Activated CD4-positive, CD25-positive, alpha-beta regulatory T cell treated with anti-CD3 and anti-CD28 coated beads, Interleukin-2, amount 50 U/mL, for 16 hours (primary cell): ENCODE data around the gene CRAMP1.

Experiments used
- DNase-seq: peaks from one replicate; pipeline ENCODE4 v3.0.0-alpha.2; 2020; ENCODE audit warnings: low read depth, low spot score

Gene CRAMP1

DNA sequence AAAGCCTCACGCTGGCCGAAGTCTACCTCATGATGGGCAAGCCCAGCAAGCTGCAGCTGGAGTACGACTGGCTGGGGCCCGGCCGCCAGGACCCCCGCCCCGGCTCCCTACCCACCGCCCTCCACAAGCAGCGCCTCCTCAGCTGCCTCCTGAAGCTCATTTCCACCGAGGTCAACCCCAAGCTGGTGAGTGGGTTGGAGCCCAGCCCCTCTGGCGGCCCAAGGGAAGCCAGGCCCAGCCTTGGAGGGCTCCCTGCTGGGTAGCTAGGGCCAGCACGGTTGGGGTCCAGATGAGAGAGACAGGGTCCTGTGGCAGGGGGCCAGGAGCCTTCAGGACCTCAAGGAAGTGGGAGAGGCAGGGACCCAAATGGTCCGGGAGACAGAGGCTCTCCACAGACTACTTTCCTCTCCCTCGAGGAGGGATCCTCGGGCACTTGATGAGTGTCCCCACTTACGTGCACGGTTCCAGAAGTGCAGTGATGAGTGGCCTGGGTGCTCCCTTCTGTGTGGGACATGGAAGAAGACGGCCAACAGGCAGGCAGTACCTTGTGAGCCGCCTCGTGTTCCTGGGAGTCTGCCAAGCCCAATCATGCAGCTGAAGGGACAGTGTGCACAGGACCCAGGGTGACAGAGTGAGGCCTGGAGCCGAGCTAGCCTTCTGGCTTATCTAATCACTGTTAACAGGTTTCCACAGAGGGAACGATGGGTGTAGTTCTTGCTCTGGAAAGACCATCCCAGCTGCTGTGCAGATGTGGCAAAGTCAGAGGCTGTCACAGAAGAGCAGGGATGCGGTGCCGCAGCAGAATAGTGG, 44.9 kb downstream of the CRAMP1 start:
- DNase-seq = no peak

DNA sequence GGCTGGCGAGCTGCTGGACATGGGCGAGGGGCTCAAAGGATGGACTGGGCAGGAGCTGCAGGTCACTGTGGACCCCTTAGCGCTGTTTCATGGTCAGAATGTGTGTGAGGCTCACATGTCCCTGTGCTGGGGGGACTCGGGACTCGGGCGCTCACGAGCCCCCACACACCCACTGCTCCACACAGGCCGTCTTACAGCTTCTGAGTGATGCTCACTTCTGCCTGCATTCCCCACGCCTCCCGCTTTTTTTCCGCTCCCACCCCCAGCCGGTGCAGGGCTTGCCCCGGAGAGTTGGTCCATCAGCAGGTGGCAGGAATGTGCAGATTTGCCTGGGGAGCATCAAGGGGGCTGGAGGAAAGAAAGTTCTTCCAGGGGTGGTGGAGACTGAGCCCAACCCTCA, 45.7 kb downstream of the CRAMP1 start:
- no peak for DNase-seq

DNA sequence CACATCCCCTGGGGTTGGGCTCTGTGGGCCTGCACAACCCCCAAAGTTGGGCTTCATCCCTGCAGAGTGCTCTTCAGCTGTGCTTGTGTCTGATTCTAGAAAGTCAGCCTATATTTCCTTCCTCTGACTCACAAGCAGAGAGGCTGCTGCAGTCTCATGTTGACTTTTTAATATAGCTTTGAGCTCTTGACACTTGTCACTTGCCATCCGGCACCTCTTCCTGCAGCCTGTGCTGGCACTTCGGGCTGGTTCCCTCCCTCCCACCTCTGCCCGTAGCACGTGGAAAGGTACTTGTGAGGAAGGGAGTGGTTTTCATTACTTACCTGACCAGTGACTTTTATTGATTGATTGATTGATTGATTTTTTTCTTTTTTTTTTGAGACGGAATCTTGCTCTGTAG, 46.9 kb downstream of the CRAMP1 start:
- DNase-seq = no peak

DNA sequence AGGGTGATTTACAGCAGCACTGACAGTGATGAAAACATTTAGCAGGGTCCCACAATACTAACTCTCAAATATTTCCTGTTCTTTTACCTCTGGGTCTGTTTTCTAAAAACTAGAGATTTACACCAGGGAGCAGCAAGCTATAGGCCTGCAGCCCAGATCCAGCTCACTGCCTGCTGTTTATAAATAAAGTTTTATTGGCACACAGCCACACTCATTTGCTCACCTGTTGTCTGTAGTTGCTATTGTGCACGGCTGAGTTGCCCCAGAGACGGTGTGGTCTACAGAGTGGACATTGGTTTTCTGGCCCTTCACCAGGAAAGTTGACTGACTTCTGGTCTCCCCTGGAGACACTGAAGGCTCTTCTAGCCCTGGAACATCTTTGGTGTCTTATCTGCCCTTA, 49.7 kb downstream of the CRAMP1 start:
- no peak for DNase-seq

DNA sequence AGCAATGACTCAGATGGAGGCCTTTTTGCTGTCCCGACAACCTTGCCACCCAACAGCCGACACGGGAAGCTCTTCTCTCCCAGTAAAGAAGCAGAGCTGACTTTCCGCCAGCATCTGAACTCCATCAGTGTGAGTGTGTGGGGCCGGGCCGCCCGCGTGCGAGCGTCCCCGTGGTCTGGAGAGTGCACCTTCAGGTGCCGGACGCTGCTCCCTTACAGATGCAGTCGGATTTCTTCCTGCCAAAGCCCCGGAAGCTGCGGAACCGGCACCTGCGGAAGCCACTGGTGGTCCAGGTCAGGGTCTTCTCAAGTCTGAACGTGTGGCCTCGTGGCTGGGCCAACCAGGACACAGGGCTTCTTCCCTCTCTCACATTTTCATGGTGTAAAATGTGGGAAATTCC, 50.4 kb downstream of the CRAMP1 start:
- no peak for DNase-seq

DNA sequence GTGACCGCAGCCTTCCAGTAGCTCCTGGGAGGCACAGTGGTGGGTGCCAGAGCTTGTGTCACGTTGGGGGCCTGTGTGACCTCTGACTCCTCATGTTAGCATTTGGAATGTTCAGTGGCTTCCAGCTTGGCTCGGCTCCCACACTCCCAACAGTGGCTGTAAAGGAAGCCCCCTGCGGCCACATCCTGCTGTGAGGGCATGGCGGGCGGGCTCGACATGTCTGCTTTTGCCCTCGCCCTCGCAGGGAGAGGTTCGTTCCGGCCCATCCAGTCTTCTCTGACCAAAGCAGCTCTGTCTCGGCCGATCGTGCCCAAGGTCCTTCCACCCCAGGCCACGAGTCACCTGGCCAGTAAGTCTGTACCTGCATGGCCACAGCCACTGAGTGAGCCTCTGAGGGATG, 53.7 kb downstream of the CRAMP1 start:
- DNase-seq = no peak

DNA sequence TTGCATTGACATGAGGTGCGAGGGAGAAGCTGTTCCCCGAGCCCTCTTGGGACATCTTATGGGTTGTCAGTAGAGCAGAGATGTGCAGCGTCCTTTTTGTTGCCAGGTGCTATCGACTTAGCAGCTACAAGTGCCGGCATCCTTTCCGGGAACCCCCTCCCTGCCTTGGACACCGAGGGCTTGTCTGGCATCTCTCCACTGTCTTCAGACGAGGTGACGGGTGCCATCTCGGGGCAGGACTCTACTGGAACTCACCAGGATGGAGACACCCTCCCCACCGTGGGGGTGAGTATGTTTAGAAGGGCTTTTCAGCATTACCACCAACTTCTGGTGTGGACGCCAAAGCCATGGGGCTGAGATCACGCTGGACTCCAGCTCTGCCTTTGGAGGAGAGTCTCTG, 54.2 kb downstream of the CRAMP1 start:
- DNase-seq = no peak

DNA sequence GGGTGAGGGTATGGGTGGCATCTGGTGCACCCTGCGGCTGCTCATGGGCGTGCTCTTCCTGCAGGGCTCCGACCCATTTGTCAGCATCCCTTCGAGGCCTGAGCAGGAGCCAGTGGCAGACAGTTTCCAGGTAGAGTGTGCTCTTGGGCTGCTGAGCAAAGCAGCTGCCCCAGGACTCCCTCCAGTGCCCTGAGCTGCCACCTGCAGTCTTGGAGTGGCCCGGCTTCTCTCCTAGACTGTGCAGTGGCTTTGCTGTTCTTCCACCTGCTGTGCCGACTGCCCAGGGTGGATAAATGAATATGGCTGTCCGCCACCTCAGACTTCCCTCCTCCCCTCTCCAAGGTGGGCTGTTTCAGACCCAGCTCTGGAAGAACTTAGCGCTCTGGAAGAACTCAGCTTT, 55.1 kb downstream of the CRAMP1 start:
- DNase-seq = no peak

DNA sequence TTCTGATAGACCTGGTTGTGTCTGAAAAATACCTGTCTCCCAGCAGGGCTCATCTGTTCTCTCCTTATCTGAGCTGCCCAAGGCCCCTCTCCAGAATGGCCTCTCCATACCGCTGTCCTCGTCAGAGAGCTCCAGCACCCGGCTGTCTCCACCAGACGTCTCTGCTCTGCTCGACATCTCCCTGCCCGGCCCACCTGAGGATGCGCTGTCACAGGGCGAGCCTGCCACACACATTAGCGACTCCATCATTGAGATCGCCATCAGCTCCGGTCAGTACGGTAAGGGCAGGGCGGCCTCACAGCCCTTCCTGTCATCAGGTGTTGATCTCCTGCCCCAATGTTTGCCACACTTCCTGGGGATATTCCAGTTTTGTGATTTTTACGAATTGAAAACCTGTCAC, 55.8 kb downstream of the CRAMP1 start:
- DNase-seq = no peak

DNA sequence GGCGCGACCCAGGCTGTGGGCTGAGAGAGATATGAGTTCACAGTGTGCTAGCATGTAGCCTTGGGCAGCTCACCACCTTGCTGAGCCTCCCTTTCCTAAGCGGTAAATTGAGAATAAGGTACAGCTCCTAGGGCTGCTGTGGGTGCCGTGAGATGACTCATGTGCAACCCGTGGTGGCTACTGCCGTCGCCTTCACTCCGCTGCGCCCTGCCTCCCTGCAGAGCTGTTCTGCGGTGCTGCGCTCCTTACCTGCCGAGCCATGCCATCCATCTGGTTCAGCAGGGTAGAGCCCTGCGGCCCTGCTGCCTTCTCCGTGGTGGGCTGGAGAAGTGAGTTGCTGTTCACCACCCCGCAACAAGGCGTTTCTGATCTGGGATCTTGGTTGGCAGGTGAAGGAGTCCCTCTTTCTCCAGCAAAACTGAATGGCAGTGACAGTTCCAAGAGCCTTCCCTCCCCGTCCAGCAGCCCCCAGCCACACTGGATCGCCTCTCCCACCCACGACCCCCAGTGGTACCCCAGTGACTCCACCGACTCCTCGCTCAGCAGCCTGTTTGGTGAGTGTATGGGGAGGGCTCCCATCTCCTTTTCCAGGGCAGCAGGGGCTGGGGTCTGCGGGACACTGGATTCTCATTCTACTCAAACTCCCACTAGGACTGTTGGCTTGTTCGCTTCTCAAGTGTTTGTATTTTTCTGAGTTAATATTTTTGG, 56.6 kb downstream of the CRAMP1 start:
- no peak for DNase-seq

DNA sequence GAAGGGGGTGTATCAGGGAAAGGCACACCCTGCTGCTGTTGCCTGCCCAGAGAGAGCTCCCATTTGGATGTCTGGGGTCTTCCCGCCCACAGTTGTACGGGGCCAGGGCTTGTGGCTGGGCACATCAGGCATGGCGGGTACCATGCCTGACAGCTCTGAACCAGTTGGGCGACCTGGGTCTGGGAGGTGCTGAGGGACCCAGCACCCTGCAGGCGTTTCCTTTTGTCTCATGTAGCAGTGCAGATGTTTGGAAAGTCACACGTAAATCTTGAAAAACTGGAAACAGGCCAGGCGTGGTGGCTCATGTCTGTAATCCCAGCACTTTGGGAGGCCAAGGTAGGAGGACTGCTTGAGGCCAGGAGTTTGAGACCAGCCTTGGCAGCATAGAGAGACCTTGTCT, 57.5 kb downstream of the CRAMP1 start:
- no peak for DNase-seq

DNA sequence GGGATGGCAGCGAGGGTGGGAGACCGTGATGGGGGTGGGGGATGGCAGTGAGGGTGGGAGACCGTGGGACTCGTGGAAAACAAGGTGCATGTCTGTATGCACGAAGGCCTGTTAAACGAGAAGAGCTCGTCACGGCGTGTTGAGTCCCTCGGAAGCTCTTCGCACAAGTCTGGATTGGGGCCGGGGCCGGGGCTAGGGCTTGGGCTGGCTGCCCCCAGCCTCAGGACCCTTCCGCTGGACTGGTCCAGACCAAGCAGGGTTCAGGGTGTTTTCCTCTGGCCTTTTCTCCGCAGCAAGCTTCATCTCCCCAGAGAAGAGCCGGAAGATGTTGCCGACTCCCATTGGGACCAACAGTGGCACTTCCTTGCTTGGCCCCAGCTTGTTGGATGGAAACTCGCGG, 58.2 kb downstream of the CRAMP1 start:
- DNase-seq = no peak

DNA sequence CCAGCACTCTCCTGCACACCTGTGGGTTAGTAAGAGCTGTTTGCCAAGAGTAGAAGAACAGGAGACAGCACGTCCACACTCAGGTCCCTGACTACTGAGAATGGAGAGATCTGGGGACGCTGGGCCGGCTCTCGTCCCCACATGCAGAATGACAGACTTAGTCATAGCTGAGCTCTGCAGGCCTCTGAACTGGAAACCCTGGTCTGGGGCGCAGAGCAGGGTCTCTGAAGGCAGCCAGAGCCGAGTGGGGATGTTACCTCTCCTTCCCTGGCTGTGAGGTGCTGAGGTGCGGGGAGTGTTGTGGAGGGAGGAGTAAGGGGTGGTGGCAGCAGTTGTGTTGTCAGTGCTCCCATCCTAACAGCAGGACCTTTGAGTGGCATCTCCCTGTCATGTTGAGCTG, 58.7 kb downstream of the CRAMP1 start:
- no peak for DNase-seq

DNA sequence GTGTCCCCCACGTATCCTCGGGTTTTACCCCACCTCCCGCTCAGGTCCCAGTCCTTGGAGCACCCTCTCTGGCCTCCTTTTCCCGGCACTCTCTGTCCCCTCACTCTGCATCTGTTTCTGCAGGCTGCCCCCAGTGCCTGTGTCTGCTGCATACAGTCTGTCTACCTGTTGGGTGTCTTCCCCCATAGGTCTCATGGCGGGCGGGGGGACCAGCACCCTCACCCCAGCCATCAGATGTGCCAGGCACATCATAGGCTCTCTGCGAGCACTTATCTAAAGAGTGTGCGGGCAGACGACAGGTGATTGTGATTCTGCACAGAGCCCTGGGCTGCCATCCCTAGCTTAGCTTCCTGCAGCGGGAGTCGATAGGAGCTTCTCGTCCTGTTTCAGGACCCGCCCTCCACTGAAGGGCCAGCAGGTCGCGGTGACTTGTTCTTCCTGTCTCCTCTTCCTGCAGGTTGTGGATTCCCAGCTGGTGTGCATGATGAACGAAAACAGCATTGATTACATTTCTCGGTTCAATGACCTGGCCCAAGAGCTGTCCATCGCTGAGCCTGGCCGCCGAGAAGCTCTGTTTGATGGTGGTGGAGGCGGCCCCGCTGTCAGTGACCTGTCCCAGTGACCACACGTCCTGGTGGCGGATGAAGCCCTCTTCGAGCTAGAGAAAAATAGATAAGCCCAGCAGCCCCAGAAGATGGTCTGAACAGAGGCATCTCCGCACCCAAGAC, 61.4 kb downstream of the CRAMP1 start:
- DNase-seq = no peak

DNA sequence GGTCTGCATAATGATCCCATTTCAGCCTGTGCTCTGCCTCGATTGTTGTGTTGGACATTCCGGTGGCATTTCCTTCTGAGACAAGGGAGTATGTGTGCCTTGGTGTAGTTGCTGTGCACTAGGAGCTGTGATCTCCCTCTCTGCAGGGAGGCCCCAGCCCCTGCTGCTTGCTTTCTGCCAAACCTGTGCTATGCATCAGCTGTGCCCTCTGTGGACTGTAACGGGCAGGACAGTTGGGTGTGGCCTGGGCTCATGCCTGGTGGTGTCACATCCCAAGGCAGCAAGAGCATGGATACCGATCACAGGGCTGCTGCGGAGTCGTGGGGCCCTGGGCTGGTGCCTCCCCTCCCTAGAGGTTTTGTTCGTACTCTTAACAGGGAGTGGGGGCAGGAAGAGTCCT, 62.1 kb downstream of the CRAMP1 start:
- DNase-seq = no peak

DNA sequence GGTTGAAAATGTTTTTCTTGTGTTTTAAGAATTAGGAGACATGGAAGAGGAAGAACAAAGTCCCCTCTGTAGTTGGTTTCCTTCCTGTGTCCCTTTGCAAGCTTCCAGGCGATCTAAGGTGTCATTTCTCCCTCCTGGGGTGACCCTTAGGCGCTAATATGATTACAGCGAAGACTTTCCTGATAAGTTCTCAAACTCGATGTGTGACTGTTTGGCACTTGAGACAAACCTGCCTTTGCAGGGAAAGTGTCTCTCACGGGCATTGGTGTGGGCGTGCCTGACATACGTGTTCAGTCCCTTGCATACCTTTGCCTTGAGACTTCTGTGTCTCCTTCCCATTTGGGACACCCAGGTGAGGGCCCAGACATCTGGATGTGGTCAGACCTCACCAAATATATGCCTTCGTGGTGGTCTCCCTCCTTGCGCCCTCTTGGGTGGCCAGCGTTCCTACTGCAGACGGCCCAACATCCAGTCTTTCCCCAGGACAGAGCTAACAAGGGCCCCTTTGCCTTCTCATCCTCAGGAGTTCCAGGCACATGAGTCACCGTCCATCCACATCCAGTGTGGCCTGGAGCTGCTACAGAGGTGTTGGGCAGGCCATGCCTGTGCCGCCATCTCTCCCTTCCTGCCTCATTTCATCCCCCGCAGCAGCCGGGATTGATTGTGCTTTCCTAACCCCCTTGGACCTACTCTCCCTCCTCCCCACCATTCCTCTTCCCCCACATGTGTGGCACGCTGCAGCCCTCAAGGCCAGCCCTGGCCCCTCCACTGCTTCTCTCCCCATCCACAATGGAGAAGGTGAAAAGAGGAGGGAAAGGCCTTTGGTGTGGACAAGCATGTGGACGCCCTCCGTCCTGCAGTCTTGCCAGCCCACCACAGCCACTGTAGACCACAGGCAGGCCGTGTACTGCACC, 62.8 kb downstream of the CRAMP1 start:
- no peak for DNase-seq

DNA sequence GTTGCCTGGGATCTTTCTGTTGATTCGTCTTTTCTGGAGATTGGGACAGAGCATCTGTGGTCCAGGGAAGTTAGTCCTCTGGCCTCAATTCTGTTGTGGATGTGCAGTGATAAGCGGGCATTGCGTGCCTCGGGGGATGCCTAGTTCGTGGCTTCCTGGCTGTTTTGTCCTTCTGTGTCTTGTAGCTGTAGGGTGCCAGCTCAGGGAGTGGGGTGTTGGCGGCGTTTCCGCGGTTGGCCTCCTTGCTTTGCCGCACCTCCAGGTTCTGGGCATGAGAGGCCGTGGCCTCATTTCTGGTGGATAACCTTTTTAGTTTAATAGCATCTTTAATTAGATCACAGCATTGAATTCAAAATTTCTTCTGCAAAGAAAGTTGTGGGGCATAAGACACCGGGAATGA, 64.5 kb downstream of the CRAMP1 start:
- no peak for DNase-seq

DNA sequence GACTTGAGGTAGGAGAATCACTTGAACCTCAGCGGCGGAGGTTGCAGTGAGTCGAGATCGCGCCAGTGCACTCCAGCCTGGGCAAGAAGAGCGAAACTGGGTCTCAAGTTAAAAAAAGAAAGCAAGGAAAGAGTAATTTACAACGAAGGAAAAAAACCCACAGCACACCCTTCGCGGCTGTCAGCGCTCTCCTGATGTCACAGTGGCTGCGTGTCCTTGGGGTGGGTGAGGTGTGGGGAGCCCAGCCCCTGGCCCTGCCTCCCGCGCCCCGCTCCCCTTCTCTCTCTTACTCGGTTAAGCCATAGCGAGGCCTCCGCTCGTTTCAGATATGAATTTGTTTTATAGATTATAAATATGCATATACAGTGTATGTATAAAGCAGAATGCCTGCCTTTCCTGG, 65.2 kb downstream of the CRAMP1 start:
- DNase-seq = no peak

DNA sequence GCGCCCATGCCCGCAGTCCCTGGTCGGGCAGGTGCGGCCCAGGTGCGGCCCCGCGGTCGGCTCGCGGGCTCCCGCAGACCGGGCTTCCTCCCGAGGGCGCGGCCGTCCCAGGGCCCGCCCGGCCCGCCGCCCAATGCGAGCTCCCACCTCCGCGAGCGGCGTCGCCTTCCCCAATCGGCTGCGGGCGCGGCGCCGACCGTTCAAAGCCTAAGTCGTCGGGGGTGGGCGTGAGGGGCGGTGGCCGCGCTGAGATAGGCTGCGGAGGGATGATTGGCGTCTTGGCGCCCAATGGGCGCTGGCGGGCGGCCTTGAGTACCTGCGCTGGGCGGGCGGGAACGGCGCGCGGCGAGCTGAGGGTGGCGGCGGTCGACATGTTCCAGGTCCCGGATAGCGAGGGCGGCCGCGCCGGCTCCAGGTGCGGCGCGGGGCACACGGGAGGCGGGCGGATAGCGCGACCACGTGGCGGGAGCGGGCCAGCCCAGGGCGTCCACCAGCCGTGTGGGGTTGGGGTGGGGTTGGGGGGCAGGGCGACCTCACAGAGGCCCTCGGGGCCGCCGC, 65.9 kb downstream of the CRAMP1 start, which contains the start of gene JPT2:
Gene JPT2, plus strand, starts transcription at position 338 of the 558 bp plus-strand sequence. Its CDS starts 34 bp downstream, at position 372.
- DNase-seq = peak; percentile 91

DNA sequence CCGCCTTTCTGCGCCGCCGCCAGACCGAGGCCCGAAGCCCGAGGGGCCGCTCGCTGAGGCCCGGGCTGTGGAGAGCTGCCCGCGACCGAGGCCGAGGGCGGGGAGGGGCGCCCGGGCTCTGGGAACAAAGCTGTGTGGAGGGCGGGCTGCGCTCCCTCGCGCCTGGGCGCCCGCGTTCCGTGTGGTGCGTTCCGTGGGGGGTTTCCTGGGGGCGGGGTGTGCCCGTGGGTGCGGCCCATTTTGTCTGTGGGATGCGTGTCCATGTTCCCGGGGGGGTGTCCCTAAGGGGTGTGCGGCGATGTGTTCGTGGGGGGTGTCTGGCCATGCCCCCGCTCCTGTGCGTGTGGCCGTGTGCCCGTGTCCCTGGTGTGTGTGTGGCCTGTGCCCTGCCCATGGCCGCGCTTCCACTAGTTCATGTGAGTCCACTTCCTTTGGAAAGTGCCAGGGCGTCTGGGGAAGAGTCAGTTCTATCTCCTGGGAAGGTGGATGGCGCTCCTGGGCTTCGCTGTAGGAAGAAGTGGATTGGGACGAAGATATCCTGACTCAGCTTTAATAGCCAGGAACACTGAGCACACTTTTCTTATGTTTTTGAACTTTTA, 66.4 kb downstream of the CRAMP1 start:
- peak; percentile 22 for DNase-seq

DNA sequence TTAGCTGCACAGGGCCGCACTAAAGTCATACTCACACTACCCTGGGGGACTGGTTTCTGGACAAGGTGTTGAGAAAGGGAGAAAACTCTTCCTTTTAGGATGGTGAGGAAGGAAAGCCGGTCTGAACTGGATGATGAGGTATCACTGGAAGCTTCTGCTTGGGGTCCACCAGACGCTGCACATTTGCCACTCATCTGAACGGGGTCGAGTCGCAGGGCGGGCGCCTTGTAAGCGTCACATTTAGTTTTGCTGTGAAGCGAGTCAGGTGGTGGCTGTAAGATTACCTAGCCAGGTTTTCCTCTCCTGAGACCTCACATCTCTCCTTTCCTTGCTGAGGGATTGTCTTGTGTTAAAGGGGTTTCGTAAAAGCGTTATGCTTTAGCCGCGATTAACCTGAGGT, 68.2 kb downstream of the CRAMP1 start:
- DNase-seq = no peak
